Right lobe of liver (tissue), 6 donors: ENCODE results near the gene ABCB6. TPM values are rescaled to one million over a fixed set of nuclear protein-coding genes. Genes with fewer than 3 reads are reported as not detected.

Experiments
- ATAC-seq, 4 donors: fragments of 200-7000 bp; cut with Tn5 transposase; one replicate each; pipeline ENCODE4 v1.9.1; 2020; ENCODE audit warnings: mild to moderate bottlenecking in 4 of 4, moderate library complexity in 4 of 4
- DNase-seq, 3 donors: peaks; one replicate each; pipeline ENCODE4 v3.0.0-alpha.2; 2020
- H3K27ac ChIP-seq, 3 donors: fragments of 200-600 bp; one replicate each; pipeline ENCODE4 v1.8.0; 2022
- H3K27me3 ChIP-seq, 2 donors: fragments of 200-600 bp; one replicate each; pipeline ENCODE4 v1.8.0; 2022
- H3K36me3 ChIP-seq, 4 donors: fragments of 200-600 bp; sonication (generic) in 1 of 4; one replicate each; pipeline versions ENCODE4 v1.5.1 to v1.8.0; 2017 to 2022; ENCODE audit warnings: control low read depth in 1 of 4
- H3K4me1 ChIP-seq, 4 donors: fragments of 200-600 bp; sonication (generic) in 1 of 4; one replicate each; pipeline versions ENCODE4 v1.5.1 to v1.8.0; 2017 to 2022; ENCODE audit warnings: control low read depth in 1 of 4
- H3K4me3 ChIP-seq, 3 donors: fragments of 200-600 bp; one replicate each; pipeline ENCODE4 v1.8.0; 2022
- H3K9me3 ChIP-seq, 4 donors: fragments of 200-600 bp; sonication (generic) in 1 of 4; one replicate each; pipeline versions ENCODE4 v1.5.1 to v1.8.0; 2017 to 2022; ENCODE audit warnings: control low read depth in 1 of 4
- CTCF ChIP-seq, 4 donors: fragments of 200-600 bp in 3 of 4; fragments of 450-650 bp in 1 of 4; IDR thresholded peaks; one replicate each; pipeline versions ENCODE4 v1.5.1 to v1.8.0; 2016 to 2022; ENCODE audit warnings: antibody characterized with exemption in 4 of 4, mild to moderate bottlenecking in 2 of 4
- POLR2A ChIP-seq: fragments of 450-650 bp; IDR thresholded peaks from one replicate; pipeline ENCODE4 v1.6.1; 2017; ENCODE audit warnings: antibody characterized with exemption, mild to moderate bottlenecking
- WGBS: methylation state at CpG from one replicate; pipeline ENCODE4 v1.1.6; 2018; ENCODE audit warnings: low coverage, low lambda C conversion rate; ENCODE audit not compliant: insufficient coverage; ENCODE audit errors: missing lambda C conversion rate; 5-methylcytosine and 5-hydroxymethylcytosine counted together
- intact Hi-C, 2 donors: fragments of 100-400 bp; cut with DNase I; formaldehyde crosslinking; loops; one replicate each; pipeline versions ENCODE4 v1.11.2 to v1.14.1; 2022
- total RNA-seq, 6 experiments: library from RNA; depleted of rRNA in 2 of 6; stranded (reverse); fragments of >200 nt in 2 of 6; fragmentation: NEBNext Ultra II Directional in 3 of 6; extraction: Animal tissue kit (Norgen Biotek cat#: 25700) in 3 of 6; gene quantifications; one replicate each; pipeline versions ENCODE4 v1.1.0 to v1.2.4, GENCODE V29; 2016 to 2023
- donor health status: DM: no; HTN: yes; CAD: no.
- donor health status: DM: no; HTN: no; CAD: no.
- donor health status: DM: no; HTN: no; CAD: no.
- donor health status: DM: no; HTN: yes; CAD: no.
- donor health status: DM: no; HTN: yes; CAD: no.

Gene ABCB6
- total RNA-seq, 6 experiments from 2014 or later = 20.3 to 72.5 (median 37.3) TPM

- ATAC-seq (no peak), DNase-seq (no peak)
- Histone ChIP-seq H3K9me3 (no peaks in the 10 kb centered on the region), H3K4me1 (no peaks in the 10 kb centered on the region), H3K36me3 (no peaks in the 10 kb centered on the region), H3K27ac (no peak overlapping the region), H3K27me3 (no peaks in the 10 kb centered on the region), H3K4me3 (no peak overlapping the region)
- no peak for TF ChIP-seq POLR2A
- intact Hi-C loops = no loop called here
- 77% methylated on average over 12 of the region's 12 CpGs for WGBS
Measured at GRCh38 chr2:219199470-219200211, 19.1 kb downstream of the ABCB6 start.

- Histone ChIP-seq H3K27ac (no peak overlapping the region), H3K4me1 (no peaks in the 10 kb centered on the region), H3K36me3 (no peaks in the 10 kb centered on the region), H3K9me3 (no peaks in the 10 kb centered on the region), H3K27me3 (no peaks in the 10 kb centered on the region), H3K4me3 (no peak overlapping the region)
- WGBS = 82% methylated on average over 4 of the region's 5 CpGs
- ATAC-seq = no peak
- no peak for TF ChIP-seq CTCF (IDR thresholded peaks at IDR 0.05)
- no peak for TF ChIP-seq POLR2A
- peak in 1 of 3 donors; percentile 17 for DNase-seq
- intact Hi-C loops = no loop called here
Measured at GRCh38 chr2:219198974-219199373, 19.8 kb downstream of the ABCB6 start.

- no peaks in the 10 kb centered on the region for H3K9me3 ChIP-seq
- intact Hi-C loops = no loop called here
- H3K36me3 ChIP-seq = no peaks in the 10 kb centered on the region
- TF ChIP-seq CTCF (IDR thresholded peaks at IDR 0.05) (no peak), POLR2A (no peak)
- H3K27ac ChIP-seq = no peak overlapping the region
- DNase-seq (no peak), ATAC-seq (no peak)
- 89% methylated on average over 1 of the region's 1 CpG for WGBS
- no peaks in the 10 kb centered on the region for H3K27me3 ChIP-seq
- H3K4me1 ChIP-seq = no peaks in the 10 kb centered on the region
- H3K4me3 ChIP-seq = no peak overlapping the region
Measured at GRCh38 chr2:219197388-219197787, 21.4 kb downstream of the ABCB6 start.

- Histone ChIP-seq H3K27ac (no peak overlapping the region), H3K27me3 (no peaks in the 10 kb centered on the region), H3K4me3 (no peak overlapping the region), H3K9me3 (no peaks in the 10 kb centered on the region), H3K4me1 (no peaks in the 10 kb centered on the region), H3K36me3 (peaks cover 0 to 31% (median 10%) of the 10 kb centered on the region in 4 donors)
- intact Hi-C loops = no loop called here
- 87% methylated on average over 5 of the region's 7 CpGs for WGBS
- ATAC-seq (no peak), DNase-seq (no peak)
- TF ChIP-seq CTCF (IDR thresholded peaks at IDR 0.05) (no peak), POLR2A (no peak)
Measured at GRCh38 chr2:219186754-219187456, 31.9 kb downstream of the ABCB6 start.

GRCh38 chr2:219184121-219184520, 34.6 kb downstream of the ABCB6 start:
- ATAC-seq (no peak), DNase-seq (no peak)
- H3K9me3 ChIP-seq = no peaks in the 10 kb centered on the region
- H3K4me1 ChIP-seq = peaks cover 0 to 7% (median 1%) of the 10 kb centered on the region in 4 donors
- no peak overlapping the region for H3K27ac ChIP-seq
- no peak for TF ChIP-seq POLR2A
- TF ChIP-seq CTCF (IDR thresholded peaks at IDR 0.05) = no peak
- intact Hi-C loops = no loop called here
- H3K4me3 ChIP-seq = no peak overlapping the region
- peaks cover 0 to 55% (median 19%) of the 10 kb centered on the region in 4 donors for H3K36me3 ChIP-seq
- 100% methylated on average over 2 of the region's 2 CpGs for WGBS
- no peaks in the 10 kb centered on the region for H3K27me3 ChIP-seq
